Mucosa of rectum (tissue), 2 donors: Measurements from ENCODE around the gene TMA16.
"Not testable (repeated sequence)": the region's sequence is repeated elsewhere in the genome, so short reads cannot be mapped to it uniquely, and the experiment has no call there.

Experiments used
- H3K27ac ChIP-seq, 2 donors: one replicate each; pipeline ENCODE4 v1.7.0; 2013; ENCODE audit warnings: inconsistent platforms in 2 of 2, low read depth in 2 of 2, low read length in 2 of 2
- H3K27me3 ChIP-seq, 2 donors: one replicate each; pipeline ENCODE4 v1.7.0; 2013; ENCODE audit warnings: low read length in 2 of 2; ENCODE audit not compliant: control insufficient read depth in 2 of 2, insufficient read depth in 2 of 2
- H3K36me3 ChIP-seq, 2 donors: one replicate each; pipeline ENCODE4 v1.7.0; 2013; ENCODE audit warnings: low read length in 2 of 2; ENCODE audit not compliant: control insufficient read depth in 2 of 2, insufficient read depth in 2 of 2
- H3K4me1 ChIP-seq, 2 donors: one replicate each; pipeline ENCODE4 v1.7.0; 2013; ENCODE audit warnings: low read length in 2 of 2, mild to moderate bottlenecking in 1 of 2; ENCODE audit not compliant: control insufficient read depth in 2 of 2, insufficient read depth in 2 of 2
- H3K4me3 ChIP-seq, 2 donors: one replicate each; pipeline ENCODE4 v1.7.0; 2013; ENCODE audit warnings: low read length in 2 of 2
- H3K9ac ChIP-seq, 2 donors: one replicate each; pipeline ENCODE4 v1.7.0; 2013; ENCODE audit warnings: low read length in 2 of 2, low read depth in 1 of 2, mild to moderate bottlenecking in 1 of 2
- H3K9me3 ChIP-seq, 2 donors: one replicate each; pipeline ENCODE4 v1.7.0; 2013; ENCODE audit warnings: low read length in 2 of 2; ENCODE audit not compliant: control insufficient read depth in 2 of 2
- donor health status: healthy.
- donor health status: Normal muscosa, but diverticular disease.

The TMA16 gene

DNA sequence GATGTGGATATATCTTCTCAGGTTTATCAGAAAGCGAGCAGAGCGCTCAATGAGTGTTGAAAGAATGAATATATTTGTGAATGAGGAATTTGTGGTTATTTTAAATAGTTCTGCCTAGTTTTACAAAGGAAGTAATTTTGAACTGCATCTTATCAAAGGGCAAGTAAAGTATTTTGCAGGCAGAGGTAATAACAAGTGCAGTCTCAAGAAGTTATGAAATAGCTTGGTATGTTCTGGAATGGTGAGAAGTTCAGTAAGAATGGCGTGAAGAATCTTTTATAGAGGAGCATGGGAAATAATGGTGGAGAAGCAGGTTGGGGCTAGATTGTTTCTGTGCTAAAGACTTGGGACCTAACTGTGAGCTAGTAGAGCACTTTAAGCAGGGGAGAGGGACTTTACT lies 10.9 kb downstream of the TMA16 start:
- H3K4me1 ChIP-seq = no peaks in the 10 kb centered on the region
- no peak overlapping the region for H3K9ac ChIP-seq
- H3K27me3 ChIP-seq = no peaks in the 10 kb centered on the region
- peaks cover 9 to 16% of the 10 kb centered on the region in 2 donors for H3K36me3 ChIP-seq
- no peak overlapping the region for H3K27ac ChIP-seq
- no peaks in the 10 kb centered on the region for H3K9me3 ChIP-seq
- no peak overlapping the region for H3K4me3 ChIP-seq

DNA sequence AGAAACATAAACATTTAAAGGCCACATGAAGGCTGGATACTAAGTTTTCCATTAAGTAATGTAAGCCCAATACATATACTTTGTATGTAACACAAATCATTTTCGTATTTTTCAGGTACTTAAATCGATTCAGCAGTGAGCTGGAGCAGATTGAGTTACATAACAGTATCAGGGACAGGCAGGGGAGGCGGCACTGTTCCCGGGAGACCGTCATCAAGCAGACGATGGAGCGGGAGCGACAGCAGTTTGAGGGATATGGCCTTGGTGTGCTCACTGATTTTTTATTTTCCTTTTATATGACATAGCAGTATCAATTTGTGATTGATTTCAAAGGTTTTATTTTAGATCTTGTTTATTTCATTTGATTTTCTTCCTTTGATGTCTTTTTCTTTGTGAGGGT lies 20.7 kb downstream of the TMA16 start:
- no peak overlapping the region for H3K4me3 ChIP-seq
- no peak overlapping the region for H3K27ac ChIP-seq
- H3K27me3 ChIP-seq = no peaks in the 10 kb centered on the region
- no peaks in the 10 kb centered on the region for H3K4me1 ChIP-seq
- no peak overlapping the region for H3K9ac ChIP-seq
- no peaks in the 10 kb centered on the region for H3K9me3 ChIP-seq
- H3K36me3 ChIP-seq = peaks cover 27 to 35% of the 10 kb centered on the region in 2 donors

DNA sequence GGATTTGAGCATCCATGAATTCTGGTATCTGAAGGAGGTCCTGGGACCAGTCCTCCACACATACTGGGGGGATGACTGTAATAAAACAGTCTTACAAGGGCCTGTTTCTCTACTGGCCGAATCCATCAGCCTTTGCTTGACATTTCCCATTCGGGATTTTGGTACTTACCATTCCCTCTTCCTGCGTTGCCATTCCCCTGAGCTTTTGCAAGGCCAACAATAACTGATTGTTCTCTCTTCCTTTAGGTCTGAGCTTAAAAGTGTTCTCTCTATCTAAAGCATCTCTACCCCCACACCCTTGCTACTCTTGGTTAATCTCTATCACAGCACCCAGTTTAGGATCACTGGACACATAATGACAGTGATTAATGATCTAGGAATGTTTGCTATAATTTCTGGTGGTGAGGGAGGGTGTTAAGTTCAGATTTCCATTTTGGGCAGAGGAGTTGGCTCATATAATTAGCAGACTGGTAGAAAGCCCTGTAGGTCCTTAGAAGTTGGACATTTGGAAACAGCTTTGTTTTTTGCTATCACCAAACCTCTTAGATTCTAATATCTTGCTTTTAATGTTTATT lies 29.4 kb downstream of the TMA16 start:
- Histone ChIP-seq H3K27ac (no peak overlapping the region), H3K27me3 (no peaks in the 10 kb centered on the region), H3K4me1 (no peaks in the 10 kb centered on the region), H3K36me3 (peaks cover 31 to 47% of the 10 kb centered on the region in 2 donors), H3K9me3 (no peaks in the 10 kb centered on the region), H3K9ac (no peak overlapping the region), H3K4me3 (no peak overlapping the region)

DNA sequence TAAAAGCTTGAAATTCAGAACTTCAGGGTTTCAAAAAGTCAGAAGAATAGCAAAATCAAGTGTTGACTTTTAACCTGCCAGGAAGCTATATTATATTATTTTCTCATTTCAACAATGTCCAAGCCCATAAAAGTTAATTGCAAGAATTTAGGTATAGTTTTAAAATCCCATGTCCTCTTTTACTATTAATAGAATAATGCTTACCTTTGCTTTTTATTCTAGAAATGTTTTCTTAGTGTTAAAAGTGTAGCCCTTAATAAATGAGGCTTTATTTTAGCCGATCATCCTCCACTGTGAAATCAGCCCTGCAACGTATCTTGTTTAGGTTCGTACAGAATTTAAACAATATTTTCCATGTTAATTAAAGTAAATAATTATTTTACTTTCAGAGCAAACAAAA lies 31.5 kb downstream of the TMA16 start:
- Histone ChIP-seq H3K9ac (no peak overlapping the region), H3K36me3 (peaks cover 34 to 42% of the 10 kb centered on the region in 2 donors), H3K9me3 (no peaks in the 10 kb centered on the region), H3K4me3 (no peak overlapping the region), H3K27ac (no peak overlapping the region), H3K4me1 (no peaks in the 10 kb centered on the region), H3K27me3 (no peaks in the 10 kb centered on the region)

GRCh38 chr4:163527172-163527571 lies 32.7 kb downstream of the TMA16 start:
- H3K27me3 ChIP-seq = no peaks in the 10 kb centered on the region
- H3K9me3 ChIP-seq = no peaks in the 10 kb centered on the region
- H3K27ac ChIP-seq = no peak overlapping the region
- H3K4me3 ChIP-seq = no peak overlapping the region
- no peaks in the 10 kb centered on the region for H3K4me1 ChIP-seq
- H3K9ac ChIP-seq = no peak overlapping the region
- peaks cover 34 to 36% of the 10 kb centered on the region in 2 donors for H3K36me3 ChIP-seq

DNA sequence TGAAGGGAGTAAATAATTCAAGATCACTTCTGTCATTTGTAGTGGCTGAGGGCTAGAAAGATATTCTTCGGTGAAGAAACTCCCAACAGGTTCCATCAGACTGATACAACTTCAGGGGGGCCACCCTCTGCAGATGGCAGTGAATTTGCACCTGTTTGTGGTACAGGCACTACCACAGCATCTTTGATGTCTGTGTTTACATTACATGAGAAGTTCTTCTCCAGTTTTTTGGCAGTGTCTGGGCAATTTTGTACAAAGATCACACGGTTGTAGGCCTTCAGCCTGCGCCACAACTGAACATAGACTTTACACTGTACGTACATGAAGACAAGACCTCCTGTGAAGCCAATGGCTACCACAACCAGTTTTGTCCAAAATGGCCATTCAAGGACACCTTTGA lies 34.2 kb downstream of the TMA16 start:
- H3K9me3 ChIP-seq = no peaks in the 10 kb centered on the region
- no peak overlapping the region for H3K27ac ChIP-seq
- H3K4me1 ChIP-seq = no peaks in the 10 kb centered on the region
- H3K36me3 ChIP-seq = peaks cover 25 to 26% of the 10 kb centered on the region in 2 donors
- no peak overlapping the region for H3K4me3 ChIP-seq
- H3K9ac ChIP-seq = no peak overlapping the region
- no peaks in the 10 kb centered on the region for H3K27me3 ChIP-seq

GRCh38 chr4:163534056-163534455 lies 39.6 kb downstream of the TMA16 start:
- H3K27ac ChIP-seq = no peak overlapping the region
- no peak overlapping the region for H3K9ac ChIP-seq
- H3K9me3 ChIP-seq = no peaks in the 10 kb centered on the region
- no peaks in the 10 kb centered on the region for H3K4me1 ChIP-seq
- no peaks in the 10 kb centered on the region for H3K27me3 ChIP-seq
- peaks cover 4 to 7% of the 10 kb centered on the region in 2 donors for H3K36me3 ChIP-seq
- no peak overlapping the region for H3K4me3 ChIP-seq

- H3K4me3 ChIP-seq = no peak overlapping the region
- no peaks in the 10 kb centered on the region for H3K4me1 ChIP-seq
- no peaks in the 10 kb centered on the region for H3K9me3 ChIP-seq
- H3K27ac ChIP-seq = no peak overlapping the region
- no peak overlapping the region for H3K9ac ChIP-seq
- H3K36me3 ChIP-seq = peaks cover 0 to 3% of the 10 kb centered on the region in 2 donors
- no peaks in the 10 kb centered on the region for H3K27me3 ChIP-seq
Measured at GRCh38 chr4:163535657-163536056, 41.2 kb downstream of the TMA16 start.

DNA sequence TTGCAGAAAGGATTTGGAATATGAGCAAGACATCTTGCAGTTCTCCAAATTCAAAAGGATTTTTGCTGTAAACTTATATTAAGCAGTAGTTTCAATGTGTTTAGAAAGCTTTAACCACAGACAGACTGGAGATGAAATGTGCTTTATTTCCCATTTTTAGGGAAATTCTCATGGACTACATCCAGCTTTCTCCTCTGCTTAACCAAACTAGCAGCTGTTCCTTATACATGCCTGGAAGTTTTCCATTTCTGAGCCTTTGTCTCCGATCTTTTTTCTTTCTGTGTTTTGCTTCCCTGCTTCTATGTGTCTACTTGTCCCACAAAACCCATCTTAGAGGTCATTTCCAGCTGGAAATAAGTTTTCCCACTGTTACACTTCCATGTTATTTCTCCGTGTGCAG lies 41.6 kb downstream of the TMA16 start:
- Histone ChIP-seq H3K9ac (no peak overlapping the region), H3K27me3 (no peaks in the 10 kb centered on the region), H3K27ac (no peak overlapping the region), H3K4me3 (no peak overlapping the region), H3K4me1 (no peaks in the 10 kb centered on the region), H3K9me3 (no peaks in the 10 kb centered on the region), H3K36me3 (peaks cover 0 to 3% of the 10 kb centered on the region in 2 donors)

GRCh38 chr4:163537114-163537513 lies 42.6 kb downstream of the TMA16 start:
- Histone ChIP-seq H3K27ac (no peak overlapping the region), H3K4me3 (no peak overlapping the region), H3K36me3 (no peaks in the 10 kb centered on the region), H3K9me3 (no peaks in the 10 kb centered on the region), H3K4me1 (no peaks in the 10 kb centered on the region), H3K9ac (no peak overlapping the region), H3K27me3 (no peaks in the 10 kb centered on the region)

GRCh38 chr4:163538820-163539219 lies 44.3 kb downstream of the TMA16 start:
- not testable (repeated sequence) for H3K9me3 ChIP-seq, H3K36me3 ChIP-seq, H3K4me3 ChIP-seq, H3K27ac ChIP-seq, H3K27me3 ChIP-seq, H3K4me1 ChIP-seq, H3K9ac ChIP-seq
